Measurements from ENCODE around the gene GPRC5C.

The GPRC5C gene

DNA sequence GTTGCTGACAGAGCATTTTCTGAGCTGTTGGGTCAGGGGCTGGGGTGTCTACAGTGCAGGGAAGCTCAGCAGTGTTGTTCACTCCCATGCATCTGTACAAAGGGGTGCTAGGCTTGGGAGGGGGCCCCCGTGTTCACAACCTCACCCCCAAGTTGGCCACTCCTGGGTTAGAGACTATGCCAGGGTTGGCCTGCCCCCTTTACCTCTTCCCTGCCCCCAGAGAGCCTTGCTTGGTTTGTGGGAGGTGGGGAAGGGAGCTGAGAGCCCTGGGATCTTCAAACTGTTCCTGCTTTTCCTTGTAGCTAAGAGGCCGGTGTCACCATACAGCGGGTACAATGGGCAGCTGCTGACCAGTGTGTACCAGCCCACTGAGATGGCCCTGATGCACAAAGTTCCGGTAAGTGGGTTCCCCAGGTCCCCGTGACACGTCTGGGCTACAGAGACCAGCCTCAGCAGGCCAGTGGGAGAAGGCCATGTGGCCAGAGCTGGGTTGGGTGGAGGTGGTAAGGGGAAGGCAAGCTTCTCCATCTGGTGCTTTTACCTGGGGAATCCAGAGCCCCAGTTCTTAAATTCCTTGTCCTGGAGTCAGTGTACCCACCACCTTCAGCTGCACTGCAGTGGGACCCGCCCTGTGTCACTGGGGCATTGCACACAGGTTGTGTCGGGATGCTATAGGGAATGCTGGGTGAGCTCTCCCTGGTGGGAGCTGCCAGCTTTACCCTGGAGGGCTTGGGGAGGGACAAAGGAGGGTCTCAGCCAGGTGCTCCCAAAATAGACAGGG, 11.8 kb downstream of the GPRC5C start:
- DNase-seq (ENCODE audit: extremely low read depth, low read depth) = no peak
- TF ChIP-seq, protein P1, sequence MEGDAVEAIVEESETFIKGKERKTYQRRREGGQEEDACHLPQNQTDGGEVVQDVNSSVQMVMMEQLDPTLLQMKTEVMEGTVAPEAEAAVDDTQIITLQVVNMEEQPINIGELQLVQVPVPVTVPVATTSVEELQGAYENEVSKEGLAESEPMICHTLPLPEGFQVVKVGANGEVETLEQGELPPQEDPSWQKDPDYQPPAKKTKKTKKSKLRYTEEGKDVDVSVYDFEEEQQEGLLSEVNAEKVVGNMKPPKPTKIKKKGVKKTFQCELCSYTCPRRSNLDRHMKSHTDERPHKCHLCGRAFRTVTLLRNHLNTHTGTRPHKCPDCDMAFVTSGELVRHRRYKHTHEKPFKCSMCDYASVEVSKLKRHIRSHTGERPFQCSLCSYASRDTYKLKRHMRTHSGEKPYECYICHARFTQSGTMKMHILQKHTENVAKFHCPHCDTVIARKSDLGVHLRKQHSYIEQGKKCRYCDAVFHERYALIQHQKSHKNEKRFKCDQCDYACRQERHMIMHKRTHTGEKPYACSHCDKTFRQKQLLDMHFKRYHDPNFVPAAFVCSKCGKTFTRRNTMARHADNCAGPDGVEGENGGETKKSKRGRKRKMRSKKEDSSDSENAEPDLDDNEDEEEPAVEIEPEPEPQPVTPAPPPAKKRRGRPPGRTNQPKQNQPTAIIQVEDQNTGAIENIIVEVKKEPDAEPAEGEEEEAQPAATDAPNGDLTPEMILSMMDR (IDR thresholded peaks at IDR 0.05; ENCODE audit: low read depth, low read length) = no peak

DNA sequence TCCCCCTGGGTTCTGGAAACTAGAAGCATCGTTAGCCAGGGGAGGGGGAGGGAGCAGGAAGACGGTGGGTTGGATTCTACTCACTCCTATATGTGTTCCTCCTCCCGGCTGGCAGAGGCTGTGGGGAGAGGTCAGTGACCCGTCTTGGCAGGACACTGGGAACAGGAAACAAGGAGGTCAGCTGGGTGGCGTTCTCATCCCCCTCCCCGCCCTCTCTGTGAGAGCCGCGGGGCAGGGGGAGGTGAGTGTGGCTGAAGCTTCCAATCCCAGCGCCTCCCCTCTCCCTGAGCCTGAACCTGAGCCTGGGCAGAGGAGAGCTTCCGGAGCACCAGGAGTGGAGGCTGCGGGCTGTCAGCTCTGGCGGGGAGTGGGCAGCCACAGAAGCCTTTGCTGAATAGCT, 12.5 kb downstream of the GPRC5C start:
- DNase-seq (ENCODE audit: extremely low read depth, low read depth) = no peak
- TF ChIP-seq, protein P1 (IDR thresholded peaks at IDR 0.05; ENCODE audit: low read depth, low read length) = no peak

DNA sequence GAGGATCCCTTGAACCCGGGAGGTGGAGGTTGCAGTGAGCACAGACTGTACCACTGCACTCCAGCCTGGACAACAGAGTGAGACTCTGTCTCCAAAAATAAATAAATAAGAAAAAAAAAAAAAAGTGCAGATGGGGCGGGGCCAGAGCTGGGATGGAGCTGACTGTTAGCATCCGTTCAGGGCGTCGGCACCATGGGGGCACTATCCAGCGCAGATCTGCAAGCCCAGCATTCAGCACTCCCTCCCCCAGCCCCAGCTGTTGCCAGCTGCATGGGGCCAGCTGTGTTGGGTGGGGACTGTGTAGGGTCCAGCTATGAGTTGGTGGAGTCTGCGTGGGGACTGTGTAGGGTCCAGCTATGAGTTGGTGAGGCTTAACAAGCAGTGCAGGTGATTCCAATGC, 13.3 kb downstream of the GPRC5C start:
- no peak for DNase-seq (ENCODE audit: extremely low read depth, low read depth)
- TF ChIP-seq, protein P1 (IDR thresholded peaks at IDR 0.05; ENCODE audit: low read depth, low read length) = no peak

DNA sequence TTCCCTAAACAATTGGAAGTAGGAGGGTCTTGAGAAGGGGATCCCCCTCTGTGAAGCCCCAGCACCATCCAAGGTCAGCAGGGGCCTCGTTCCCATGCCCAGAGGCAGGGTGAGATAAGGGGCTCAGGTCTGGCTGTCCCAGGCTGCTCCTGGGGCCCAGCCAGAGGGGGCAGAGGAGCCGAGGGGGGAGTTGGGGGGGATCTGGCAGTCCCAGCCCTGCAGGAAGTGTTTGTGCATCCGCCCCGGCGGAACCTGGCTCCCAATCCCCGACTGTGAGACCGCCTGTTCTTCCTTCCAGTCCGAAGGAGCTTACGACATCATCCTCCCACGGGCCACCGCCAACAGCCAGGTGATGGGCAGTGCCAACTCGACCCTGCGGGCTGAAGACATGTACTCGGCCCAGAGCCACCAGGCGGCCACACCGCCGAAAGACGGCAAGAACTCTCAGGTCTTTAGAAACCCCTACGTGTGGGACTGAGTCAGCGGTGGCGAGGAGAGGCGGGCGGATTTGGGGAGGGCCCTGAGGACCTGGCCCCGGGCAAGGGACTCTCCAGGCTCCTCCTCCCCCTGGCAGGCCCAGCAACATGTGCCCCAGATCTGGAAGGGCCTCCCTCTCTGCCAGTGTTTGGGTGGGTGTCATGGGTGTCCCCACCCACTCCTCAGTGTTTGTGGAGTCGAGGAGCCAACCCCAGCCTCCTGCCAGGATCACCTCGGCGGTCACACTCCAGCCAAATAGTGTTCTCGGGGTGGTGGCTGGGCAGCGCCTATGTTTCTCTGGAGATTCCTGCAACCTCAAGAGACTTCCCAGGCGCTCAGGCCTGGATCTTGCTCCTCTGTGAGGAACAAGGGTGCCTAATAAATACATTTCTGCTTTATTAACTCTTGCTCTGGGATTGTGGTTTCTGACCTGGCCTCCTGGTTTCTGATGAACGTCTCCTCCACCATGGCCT, 14.9 kb downstream of the GPRC5C start:
- TF ChIP-seq, protein P1 (IDR thresholded peaks at IDR 0.05; ENCODE audit: low read depth, low read length) = no peak
- no peak for DNase-seq (ENCODE audit: extremely low read depth, low read depth)

DNA sequence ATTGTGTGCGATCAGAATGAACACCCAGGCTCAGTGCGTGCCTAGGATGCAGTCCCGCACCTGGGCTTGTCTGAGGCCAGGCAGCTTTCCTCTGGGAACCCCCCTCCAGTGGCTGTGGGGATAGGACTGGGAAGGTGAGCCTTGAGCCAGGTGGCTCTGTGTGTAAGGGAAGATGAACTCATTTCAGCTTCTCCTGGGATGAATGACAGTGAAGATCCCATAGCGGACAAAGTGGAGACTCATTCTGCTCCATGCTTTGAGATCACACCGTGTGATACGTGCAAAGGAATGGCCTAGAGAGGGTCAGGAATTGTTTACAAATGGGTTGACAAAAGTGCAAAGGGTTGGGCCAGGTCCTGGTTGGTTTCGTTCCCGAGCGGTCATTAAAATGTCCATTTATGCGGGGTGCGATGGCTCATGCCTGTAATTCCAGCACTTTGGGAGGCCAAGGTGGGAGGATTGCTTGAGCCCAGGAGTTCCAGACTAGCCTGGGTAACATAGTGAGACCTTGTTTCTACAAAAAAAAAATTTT, 15.8 kb downstream of the GPRC5C start:
- TF ChIP-seq, protein P1 (IDR thresholded peaks at IDR 0.05; ENCODE audit: low read depth, low read length) = no peak

DNA sequence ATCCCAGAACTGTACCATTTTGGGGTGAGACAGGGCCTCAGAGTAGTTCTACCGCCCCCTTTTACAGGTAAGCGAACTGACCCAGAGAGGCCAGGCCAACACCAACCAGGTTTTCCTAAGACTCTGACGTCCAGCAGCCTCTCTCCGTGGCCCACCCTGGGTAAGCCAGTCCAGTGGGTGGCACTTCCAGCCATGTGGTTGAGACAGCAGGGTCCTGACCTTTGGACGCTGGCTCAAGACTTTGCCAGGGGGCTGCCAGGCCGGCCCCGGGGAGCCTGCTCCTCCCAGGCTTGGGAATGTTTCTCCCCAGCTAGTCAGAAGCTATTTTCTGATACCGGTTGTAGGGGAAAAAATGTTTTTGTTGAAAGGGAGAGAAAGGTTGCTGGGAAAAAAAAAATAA, 16.9 kb downstream of the GPRC5C start:
- TF ChIP-seq, protein P1 (IDR thresholded peaks at IDR 0.05; ENCODE audit: low read depth, low read length) = no peak
- DNase-seq (ENCODE audit: extremely low read depth, low read depth) = no peak

More for the DNA sequence above, 15.8 kb downstream of the GPRC5C start:
- no peak for DNase-seq (ENCODE audit: extremely low read depth, low read depth)
